ENCODE results near the gene PIGO.

PIGO gene

DNA sequence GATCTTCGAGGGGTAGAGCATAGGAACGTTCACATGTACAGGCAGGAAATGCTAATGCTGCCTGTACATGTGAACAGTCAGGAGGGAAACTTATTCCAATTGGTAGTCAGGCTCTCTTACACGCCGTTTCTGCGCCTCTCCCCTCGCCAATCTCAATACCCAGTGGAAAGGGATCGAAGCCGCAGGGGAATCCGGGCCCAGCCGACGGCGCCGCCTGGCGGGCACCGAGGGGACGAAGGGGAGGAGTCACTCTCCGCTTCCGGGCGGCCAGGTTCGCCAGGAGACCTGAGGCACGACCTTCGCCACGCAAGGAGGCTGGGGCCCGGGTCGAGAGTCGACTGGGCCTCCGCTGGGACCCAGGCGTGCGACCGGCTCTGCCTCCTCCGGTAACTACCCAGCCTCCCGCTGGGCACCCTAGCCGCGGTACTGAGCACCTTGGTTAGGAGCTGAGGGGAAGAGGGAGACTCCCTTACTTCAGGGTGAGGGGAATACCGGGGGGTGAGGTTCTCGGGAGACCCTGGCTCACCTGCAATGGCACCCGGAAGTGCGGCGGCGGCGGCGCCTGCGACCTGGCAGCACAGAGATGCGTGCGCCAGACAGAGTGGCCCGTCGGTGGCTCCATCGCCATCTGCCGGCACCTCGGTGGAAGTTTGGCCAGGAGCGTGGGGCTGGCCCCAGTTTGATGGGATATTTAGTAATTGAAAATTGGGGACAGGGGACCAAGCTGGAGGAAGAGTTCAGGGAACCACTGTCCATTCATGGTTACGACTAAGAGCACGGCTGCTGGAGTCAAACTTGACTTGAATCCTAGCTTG, at the start of gene PIGO:
Gene PIGO (minus strand): TSS at position 557 of the 815 bp plus-strand sequence. CDS start 1,026 bp downstream, outside the sequence.
- H3K79me2 ChIP-seq (ENCODE audit: insufficient read depth, low read length) = no peaks in the 10 kb centered on the region
- H3K4me3 ChIP-seq (ENCODE audit: low read depth, low read length, poor library complexity, severe bottlenecking) = peak within 1 kb of the TSS; percentile 69
- H4K20me1 ChIP-seq (ENCODE audit: insufficient read depth, low read length) = no peaks in the 10 kb centered on the region
- peak within 1 kb of the TSS; percentile 80 for H3K9ac ChIP-seq (ENCODE audit: low read length)
- peak within 1 kb of the TSS; percentile 80 for H3K27ac ChIP-seq (ENCODE audit: low read depth, low read length, poor library complexity, severe bottlenecking)
- H3K4me2 ChIP-seq (ENCODE audit: low read length) = peak within 1 kb of the TSS; percentile 84
- H3K9me3 ChIP-seq (ENCODE audit: low read length) = no peaks in the 10 kb centered on the region
- H2AFZ ChIP-seq (ENCODE audit: low read length) = no peak within 1 kb of the TSS
- H3K4me1 ChIP-seq (ENCODE audit: insufficient read depth, low read length, severe bottlenecking) = peaks cover 17% of the 10 kb centered on the region
- H3K9me2 ChIP-seq (ENCODE audit: low read depth, low read length) = no peaks in the 10 kb centered on the region
- no peak for TF ChIP-seq EZH2 (IDR thresholded peaks at IDR 0.05; ENCODE audit: borderline replicate concordance, low read length)
- peak; percentile 65 for TF ChIP-seq CTCF (IDR thresholded peaks at IDR 0.05; ENCODE audit: low read length)
- no peaks in the 10 kb centered on the region for H3F3A ChIP-seq (ENCODE audit: insufficient read depth, low read length)
- H3K36me3 ChIP-seq (ENCODE audit: insufficient read depth, low read length) = peaks cover 42% of the 10 kb centered on the region
- no peaks in the 10 kb centered on the region for H3K27me3 ChIP-seq (ENCODE audit: insufficient read depth, low read length)

- Histone ChIP-seq H3K9me2 (ENCODE audit: low read depth, low read length) (no peaks in the 10 kb centered on the region), H3K4me3 (ENCODE audit: low read depth, low read length, poor library complexity, severe bottlenecking) (no peak overlapping the region)
These were observed 45.6 kb upstream of the PIGO start for GRCh38 chr9:35142037-35142436.

GRCh38 chr9:35140093-35140492, 43.7 kb upstream of the PIGO start:
- Histone ChIP-seq H3K27me3 (ENCODE audit: insufficient read depth, low read length) (no peaks in the 10 kb centered on the region; the same call in 1 of the 2 replicates), H3F3A (ENCODE audit: insufficient read depth, low read length) (no peaks in the 10 kb centered on the region), H3K9ac (ENCODE audit: low read length) (no peak overlapping the region), H3K4me1 (ENCODE audit: insufficient read depth, low read length, severe bottlenecking) (no peaks in the 10 kb centered on the region), H4K20me1 (ENCODE audit: insufficient read depth, low read length) (no peaks in the 10 kb centered on the region), H3K79me2 (ENCODE audit: insufficient read depth, low read length) (no peaks in the 10 kb centered on the region), H3K27ac (ENCODE audit: low read depth, low read length, poor library complexity, severe bottlenecking) (no peak overlapping the region), H3K9me2 (ENCODE audit: low read depth, low read length) (no peaks in the 10 kb centered on the region), H2AFZ (ENCODE audit: low read length) (no peak overlapping the region), H3K4me3 (ENCODE audit: low read depth, low read length, poor library complexity, severe bottlenecking) (no peak overlapping the region), H3K36me3 (ENCODE audit: insufficient read depth, low read length) (no peaks in the 10 kb centered on the region), H3K9me3 (ENCODE audit: low read length) (0 out of 2 replicates have a peak, but pooled peaks cover 5% of the 10 kb centered on the region), H3K4me2 (ENCODE audit: low read length) (no peak overlapping the region)
- no peak for TF ChIP-seq CTCF (IDR thresholded peaks at IDR 0.05; ENCODE audit: low read length)
- no peak for TF ChIP-seq EZH2 (IDR thresholded peaks at IDR 0.05; ENCODE audit: borderline replicate concordance, low read length)

More at GRCh38 chr9:35142037-35142436, 45.6 kb upstream of the PIGO start:
- Histone ChIP-seq H3F3A (ENCODE audit: insufficient read depth, low read length) (no peaks in the 10 kb centered on the region), H3K9ac (ENCODE audit: low read length) (no peak overlapping the region), H2AFZ (ENCODE audit: low read length) (no peak overlapping the region), H3K79me2 (ENCODE audit: insufficient read depth, low read length) (no peaks in the 10 kb centered on the region), H3K27me3 (ENCODE audit: insufficient read depth, low read length) (no peaks in the 10 kb centered on the region; the same call in 1 of the 2 replicates), H3K4me1 (ENCODE audit: insufficient read depth, low read length, severe bottlenecking) (no peaks in the 10 kb centered on the region), H3K4me2 (ENCODE audit: low read length) (no peak overlapping the region), H3K36me3 (ENCODE audit: insufficient read depth, low read length) (no peaks in the 10 kb centered on the region), H3K9me3 (ENCODE audit: low read length) (0 out of 2 replicates have a peak, but pooled peaks cover 5% of the 10 kb centered on the region), H4K20me1 (ENCODE audit: insufficient read depth, low read length) (no peaks in the 10 kb centered on the region), H3K27ac (ENCODE audit: low read depth, low read length, poor library complexity, severe bottlenecking) (no peak overlapping the region)
- no peak for TF ChIP-seq CTCF (IDR thresholded peaks at IDR 0.05; ENCODE audit: low read length)
- TF ChIP-seq EZH2 (IDR thresholded peaks at IDR 0.05; ENCODE audit: borderline replicate concordance, low read length) = no peak

All from OCI-LY1 (cell line).